Lower leg skin (tissue), 4 donors: Measurements from ENCODE around the gene RIPK4. TPM values are rescaled to one million over a fixed set of nuclear protein-coding genes. Genes with fewer than 3 reads are reported as not detected.
A peak's percentile ranks its signal among the peaks of the same experiment; 100 is the strongest.

Source experiments
- DNase-seq, 2 donors: peaks; one replicate each; pipeline ENCODE4 v3.0.0-alpha.2; 2019; ENCODE audit warnings: low spot score in 2 of 2
- H3K4me3 ChIP-seq: fragments of 200-600 bp; sonication (generic); 2 replicates; pipeline ENCODE4 v1.5.1; 2017; ENCODE audit warnings: mild to moderate bottlenecking, low read depth; ENCODE audit not compliant: poor library complexity, severe bottlenecking
- POLR2A ChIP-seq, 2 donors: fragments of 450-650 bp; IDR thresholded peaks; one replicate each; pipeline ENCODE4 v1.6.1; 2016 to 2017; ENCODE audit warnings: antibody characterized with exemption in 2 of 2, mild to moderate bottlenecking in 1 of 2, moderate library complexity in 1 of 2
- WGBS, 2 donors: methylation state at CpG; one replicate each; pipeline ENCODE4 v1.1.5; 2018; 5-methylcytosine and 5-hydroxymethylcytosine counted together
- intact Hi-C: fragments of 100-400 bp; cut with DNase I; formaldehyde crosslinking; loops from one replicate; pipeline ENCODE4 v1.15.0; 2023; ENCODE audit warnings: low total_unique reads
- total RNA-seq, 4 donors: library from RNA; depleted of rRNA; stranded (reverse); fragments of >200 nt; gene quantifications; one replicate each; pipeline ENCODE4 v1.1.0, GENCODE V29; 2016
- TF ChIP-seq, protein P1 (sequence below), 3 donors: fragments of 450-650 bp; IDR thresholded peaks; one replicate each; pipeline ENCODE4 v1.5.1; 2016; ENCODE audit warnings: antibody characterized with exemption in 3 of 3, mild to moderate bottlenecking in 3 of 3, moderate library complexity in 2 of 3

RIPK4 gene
- total RNA-seq, 4 donors from 2014 or later: 61.0 to 88.1 (median 68.2) TPM

DNA sequence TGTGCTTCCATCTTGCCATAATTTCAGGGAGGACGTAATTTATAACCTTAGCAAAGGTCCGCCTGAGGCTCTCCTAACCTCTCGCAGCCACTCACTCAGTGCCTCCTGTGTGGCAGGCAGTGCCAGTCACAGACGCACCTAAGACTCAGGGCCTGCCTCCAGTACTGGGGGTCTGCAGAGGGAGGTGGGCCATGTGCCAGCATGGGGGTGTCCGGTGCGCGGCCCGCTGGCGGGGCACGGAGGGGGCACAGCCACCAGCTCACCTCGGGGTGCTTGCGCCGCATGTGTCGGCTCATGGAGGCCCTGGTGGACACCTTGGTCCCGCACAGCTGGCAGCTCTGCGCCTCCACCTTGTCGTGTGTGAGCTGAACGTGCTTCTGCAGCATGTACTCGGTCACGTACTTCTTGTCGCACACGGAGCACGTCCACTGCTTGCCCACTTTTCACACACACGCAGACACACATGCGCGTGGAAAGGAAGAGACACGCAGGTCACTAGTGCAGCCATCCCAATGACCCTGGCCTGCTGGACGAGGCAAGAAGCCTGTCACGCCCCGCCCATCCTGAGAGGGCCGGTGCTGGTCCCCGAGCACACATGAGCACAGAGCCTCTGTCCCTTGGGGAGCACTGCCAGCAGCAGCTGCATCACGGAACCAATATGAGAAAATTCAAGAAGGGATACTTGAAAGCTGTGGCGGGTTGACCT, 43.2 kb upstream of the RIPK4 start:
- peak in 1 of 2 donors; percentile 79 for DNase-seq
- TF ChIP-seq, protein P1, sequence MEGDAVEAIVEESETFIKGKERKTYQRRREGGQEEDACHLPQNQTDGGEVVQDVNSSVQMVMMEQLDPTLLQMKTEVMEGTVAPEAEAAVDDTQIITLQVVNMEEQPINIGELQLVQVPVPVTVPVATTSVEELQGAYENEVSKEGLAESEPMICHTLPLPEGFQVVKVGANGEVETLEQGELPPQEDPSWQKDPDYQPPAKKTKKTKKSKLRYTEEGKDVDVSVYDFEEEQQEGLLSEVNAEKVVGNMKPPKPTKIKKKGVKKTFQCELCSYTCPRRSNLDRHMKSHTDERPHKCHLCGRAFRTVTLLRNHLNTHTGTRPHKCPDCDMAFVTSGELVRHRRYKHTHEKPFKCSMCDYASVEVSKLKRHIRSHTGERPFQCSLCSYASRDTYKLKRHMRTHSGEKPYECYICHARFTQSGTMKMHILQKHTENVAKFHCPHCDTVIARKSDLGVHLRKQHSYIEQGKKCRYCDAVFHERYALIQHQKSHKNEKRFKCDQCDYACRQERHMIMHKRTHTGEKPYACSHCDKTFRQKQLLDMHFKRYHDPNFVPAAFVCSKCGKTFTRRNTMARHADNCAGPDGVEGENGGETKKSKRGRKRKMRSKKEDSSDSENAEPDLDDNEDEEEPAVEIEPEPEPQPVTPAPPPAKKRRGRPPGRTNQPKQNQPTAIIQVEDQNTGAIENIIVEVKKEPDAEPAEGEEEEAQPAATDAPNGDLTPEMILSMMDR (IDR thresholded peaks at IDR 0.05): no peak
- TF ChIP-seq POLR2A (IDR thresholded peaks at IDR 0.05): no peak
- H3K4me3 ChIP-seq: no peak overlapping the region
- WGBS, 2 donors: 95 to 96% methylated on average over 14 to 24 of the region's 34 CpGs
- intact Hi-C loops: loop anchor here (10.0 kb wide), 2 partner anchors 305 to 535 kb away; no protein-coding TSS in a partner anchor

DNA sequence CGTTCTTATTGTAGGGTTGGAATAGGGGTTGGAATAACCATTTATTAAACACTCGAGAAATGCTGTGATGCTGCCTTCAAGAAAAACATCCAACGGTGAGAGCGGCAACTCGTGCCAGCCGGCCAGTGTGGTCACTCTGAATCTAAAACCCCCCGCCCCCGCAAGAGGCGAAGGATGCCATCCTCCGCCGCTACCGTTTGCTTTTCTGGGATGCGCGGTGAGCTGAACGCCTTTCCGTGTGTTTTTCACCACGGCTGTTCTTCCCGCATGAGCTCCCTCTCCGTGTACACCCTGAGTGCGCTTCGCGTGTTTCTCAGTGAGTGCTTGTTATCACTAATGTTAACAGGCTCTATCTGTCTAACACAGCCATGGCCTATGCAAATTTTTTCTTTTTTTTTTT, 42.0 kb upstream of the RIPK4 start:
- H3K4me3 ChIP-seq: no peak overlapping the region
- DNase-seq: peak in 1 of 2 donors; percentile 79
- WGBS, 2 donors: 95 to 97% methylated on average over 22 of the region's 22 CpGs

DNA sequence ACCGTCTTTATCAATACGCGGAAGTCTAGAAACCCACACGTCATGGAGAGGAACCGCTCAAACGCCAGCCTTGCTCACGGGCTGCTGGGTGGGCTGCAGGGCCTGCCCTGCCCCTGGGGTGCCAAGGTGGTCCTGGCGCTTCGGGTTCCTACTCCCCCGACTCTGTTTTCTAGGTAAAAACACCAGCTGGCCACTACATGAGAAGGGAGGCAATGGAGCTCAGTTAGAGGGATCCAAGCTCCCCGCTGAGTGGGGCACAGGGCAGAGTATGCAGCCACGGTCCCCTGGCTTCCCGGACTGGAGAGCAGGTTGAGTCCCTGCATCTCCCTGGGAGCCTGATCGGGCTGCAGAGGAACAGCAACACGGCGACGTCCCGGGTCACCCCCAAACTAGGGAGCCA, 41.2 kb upstream of the RIPK4 start:
- DNase-seq: peak in 1 of 2 donors; percentile 79
- no peak overlapping the region for H3K4me3 ChIP-seq
- intact Hi-C loops: no loop called here
- TF ChIP-seq POLR2A (IDR thresholded peaks at IDR 0.05): no peak
- TF ChIP-seq, protein P1 (IDR thresholded peaks at IDR 0.05): no peak
- 93 to 97% methylated on average over 18 of the region's 18 CpGs for WGBS, 2 donors

More for the DNA sequence above, 42.0 kb upstream of the RIPK4 start:
- TF ChIP-seq POLR2A (IDR thresholded peaks at IDR 0.05): no peak
- TF ChIP-seq, protein P1 (IDR thresholded peaks at IDR 0.05): no peak
- intact Hi-C loops: no loop called here

DNA sequence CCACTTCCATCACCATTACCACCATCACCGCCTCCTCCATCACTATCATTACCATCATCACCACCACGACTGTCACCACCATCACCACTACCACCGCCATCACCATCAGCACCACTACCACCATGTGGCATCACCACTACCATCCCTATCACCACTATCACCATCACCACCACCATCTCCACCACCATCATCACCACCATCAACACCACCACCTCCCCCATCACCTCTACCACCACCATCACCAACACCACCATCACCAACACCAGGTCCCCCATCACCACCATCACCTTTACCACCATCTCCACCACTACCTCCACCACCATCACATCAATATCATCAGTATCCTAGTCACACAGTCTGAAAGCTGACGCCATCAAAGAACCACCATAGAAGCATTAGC, 39.9 kb upstream of the RIPK4 start:
- H3K4me3 ChIP-seq: no peak overlapping the region
- intact Hi-C loops: no loop called here
- TF ChIP-seq POLR2A (IDR thresholded peaks at IDR 0.05): no peak
- TF ChIP-seq, protein P1 (IDR thresholded peaks at IDR 0.05): no peak
- WGBS, 2 donors: 97 to 98% methylated on average over 4 of the region's 4 CpGs
- peak in 1 of 2 donors; percentile 15 for DNase-seq

DNA sequence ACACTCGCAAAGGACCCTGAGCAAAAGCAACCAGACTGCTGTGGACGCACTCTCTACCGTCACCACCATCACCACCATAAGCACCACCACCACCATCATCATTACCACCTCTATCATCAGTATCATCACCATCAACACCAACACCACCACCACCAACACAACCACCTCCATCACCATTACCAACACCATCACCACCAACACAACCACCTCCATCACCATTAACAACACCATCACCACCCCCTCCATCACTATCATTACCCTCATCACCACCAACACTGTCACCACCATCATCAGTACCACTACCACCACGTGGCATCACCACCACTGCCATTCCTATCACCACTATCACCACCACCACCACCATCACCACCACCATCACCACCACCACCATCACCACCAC, 38.8 kb upstream of the RIPK4 start:
- TF ChIP-seq, protein P1 (IDR thresholded peaks at IDR 0.05): no peak
- no peak for TF ChIP-seq POLR2A (IDR thresholded peaks at IDR 0.05)
- peak in 1 of 2 donors; percentile 48 for DNase-seq
- WGBS, 2 donors: 87 to 98% methylated on average over 4 of the region's 4 CpGs
- H3K4me3 ChIP-seq: no peak overlapping the region
- intact Hi-C loops: no loop called here
